Neural cell (in vitro differentiated cells): ENCODE results near the gene RPL38. TPM values are rescaled to one million over a fixed set of nuclear protein-coding genes. Genes with fewer than 3 reads are reported as not detected.

Source experiments
- H2AFZ ChIP-seq: fragments of 200-600, 300-800 bp; sonication (generic), shearing (Covaris generic); 2 replicates; pipeline ENCODE4 v1.6.0; 2014; ENCODE audit warnings: low read depth, mild to moderate bottlenecking, antibody characterized with exemption, low read length, moderate library complexity
- H3F3A ChIP-seq: fragments of 200-600 bp; shearing (Covaris generic); 2 replicates; pipeline ENCODE4 v1.6.1; 2016; ENCODE audit warnings: mild to moderate bottlenecking, moderate library complexity, mixed read lengths, antibody characterized with exemption, low read length; ENCODE audit not compliant: insufficient read depth, poor library complexity, severe bottlenecking
- H3K27ac ChIP-seq: fragments of 200-600, 300-800 bp; sonication (generic), shearing (Covaris generic); 2 replicates; pipeline ENCODE4 v1.5.1; 2014; ENCODE audit warnings: mild to moderate bottlenecking, low read length, moderate library complexity
- H3K27me3 ChIP-seq: fragments of 300-800, 200-600 bp; sonication (generic), shearing (Covaris generic); 2 replicates; pipeline ENCODE4 v1.6.0; 2014; ENCODE audit warnings: mild to moderate bottlenecking, low read depth, low read length, moderate library complexity; ENCODE audit not compliant: insufficient read depth
- H3K36me3 ChIP-seq: fragments of 300-800, 200-600 bp; sonication (generic), shearing (Covaris generic); 2 replicates; pipeline ENCODE4 v1.5.1; 2014; ENCODE audit warnings: mild to moderate bottlenecking, antibody characterized with exemption, low read length, moderate library complexity; ENCODE audit not compliant: insufficient read depth
- H3K4me2 ChIP-seq: fragments of 300-800, 200-600 bp; sonication (generic), shearing (Covaris generic); 2 replicates; pipeline ENCODE4 v1.6.0; 2014; ENCODE audit warnings: mild to moderate bottlenecking, low read length
- H3K4me3 ChIP-seq: fragments of 300-800, 200-600 bp; sonication (generic), shearing (Covaris generic); 2 replicates; pipeline ENCODE4 v1.5.1; 2014; ENCODE audit warnings: mild to moderate bottlenecking, low read length, moderate library complexity
- H3K79me2 ChIP-seq: fragments of 200-600 bp; shearing (Covaris generic); replicated peaks from 2 replicates; pipeline ENCODE4 v1.6.0; 2014; ENCODE audit warnings: mild to moderate bottlenecking, low read length, moderate library complexity; ENCODE audit not compliant: insufficient read depth
- H3K9ac ChIP-seq: fragments of 300-800, 200-600 bp; sonication (generic), shearing (Covaris generic); 2 replicates; pipeline ENCODE4 v1.6.1; 2016; ENCODE audit warnings: mild to moderate bottlenecking, low read length, mixed read lengths
- H3K9me2 ChIP-seq: fragments of 200-600 bp; shearing (Covaris generic); 2 replicates; pipeline ENCODE4 v1.6.1; 2016; ENCODE audit warnings: mild to moderate bottlenecking, low read length, mixed read lengths; ENCODE audit not compliant: insufficient read depth
- H3K9me3 ChIP-seq: fragments of 200-600, 300-800 bp; sonication (generic), shearing (Covaris generic); 2 replicates; pipeline ENCODE4 v1.6.1; 2016; ENCODE audit warnings: mild to moderate bottlenecking, mixed run types, low read length, moderate library complexity, mixed read lengths
- H4K20me1 ChIP-seq: fragments of 200-600 bp; shearing (Covaris generic); 2 replicates; pipeline ENCODE4 v1.6.1; 2016; ENCODE audit warnings: mild to moderate bottlenecking, mixed run types; ENCODE audit not compliant: insufficient read depth
- CTCF ChIP-seq: fragments of 450-650 bp; IDR thresholded peaks from 2 replicates; pipeline ENCODE4 v1.5.1; 2014; ENCODE audit warnings: antibody characterized with exemption, mild to moderate bottlenecking, moderate library complexity; ENCODE audit not compliant: poor library complexity, severe bottlenecking
- EP300 ChIP-seq: fragments of 450-650 bp; conservative IDR thresholded peaks from 2 replicates; pipeline ENCODE4 v1.6.1; 2014; ENCODE audit warnings: antibody characterized with exemption, mild to moderate bottlenecking, moderate library complexity; ENCODE audit not compliant: poor library complexity, severe bottlenecking
- EZH2 ChIP-seq: fragments of 200-600, 300-800 bp; shearing (Covaris generic), sonication (generic); IDR thresholded peaks from 2 replicates; pipeline ENCODE4 v1.6.1; 2014; ENCODE audit warnings: antibody characterized with exemption, low read length, borderline replicate concordance, mild to moderate bottlenecking; ENCODE audit not compliant: insufficient read depth, poor library complexity, severe bottlenecking
- MXI1 ChIP-seq: fragments of 450-650 bp; conservative IDR thresholded peaks from 2 replicates; pipeline ENCODE4 v1.6.1; 2014; ENCODE audit warnings: antibody characterized with exemption, mild to moderate bottlenecking; ENCODE audit not compliant: poor library complexity, severe bottlenecking
- POLR2AphosphoS5 ChIP-seq: IDR thresholded peaks from 2 replicates; pipeline ENCODE4 v1.6.1; 2012
- RAD21 ChIP-seq: fragments of 450-650 bp; conservative IDR thresholded peaks from 2 replicates; pipeline ENCODE4 v1.6.1; 2014; ENCODE audit warnings: antibody characterized with exemption, mild to moderate bottlenecking, moderate library complexity
- REST ChIP-seq: IDR thresholded peaks from 2 replicates; pipeline ENCODE4 v1.6.1; 2012; ENCODE audit warnings: borderline replicate concordance
- SMC3 ChIP-seq: fragments of 450-650 bp; conservative IDR thresholded peaks from 2 replicates; pipeline ENCODE4 v1.6.1; 2014; ENCODE audit warnings: antibody characterized with exemption, mild to moderate bottlenecking, moderate library complexity; ENCODE audit not compliant: poor library complexity
- TAF1 ChIP-seq: IDR thresholded peaks from 2 replicates; pipeline ENCODE4 v1.6.1; 2012; ENCODE audit warnings: low read depth
- polyA plus RNA-seq: library from polyadenylated mRNA; depleted of rRNA; stranded (reverse); fragments of >200 nt; gene quantifications from 2 replicates; pipeline ENCODE4 v1.2.3, GENCODE V29; 2014

Gene RPL38
- polyA plus RNA-seq, 1 donor from 2014 or later = 378 TPM

GRCh38 chr17:74239172-74239571 lies 35.7 kb downstream of the RPL38 start:
- Histone ChIP-seq H3K9me3 (no peaks in the 10 kb centered on the region), H3K27ac (no peak overlapping the region)

GRCh38 chr17:74240618-74241205 lies 37.2 kb downstream of the RPL38 start:
- no peak overlapping the region for H3K27ac ChIP-seq
- H3K9me3 ChIP-seq = no peaks in the 10 kb centered on the region
- no peaks in the 10 kb centered on the region for H3K79me2 ChIP-seq
- no peak overlapping the region for H3K4me3 ChIP-seq
- no peak overlapping the region for H3K4me2 ChIP-seq
- H3K36me3 ChIP-seq = no peaks in the 10 kb centered on the region
- no peak overlapping the region for H2AFZ ChIP-seq
- H4K20me1 ChIP-seq = no peaks in the 10 kb centered on the region
- no peak overlapping the region for H3K9ac ChIP-seq
- no peaks in the 10 kb centered on the region for H3K9me2 ChIP-seq
- peaks cover 12% of the 10 kb centered on the region for H3K27me3 ChIP-seq
- H3F3A ChIP-seq = no peaks in the 10 kb centered on the region
- TF ChIP-seq REST (no peak), MXI1 (no peak), POLR2AphosphoS5 (no peak), EP300 (no peak), EZH2 (no peak)

More at GRCh38 chr17:74239172-74239571, 35.7 kb downstream of the RPL38 start:
- Histone ChIP-seq H3K9me2 (no peaks in the 10 kb centered on the region), H3K27me3 (peaks cover 12% of the 10 kb centered on the region), H3K79me2 (no peaks in the 10 kb centered on the region), H3F3A (no peaks in the 10 kb centered on the region), H4K20me1 (no peaks in the 10 kb centered on the region), H3K9ac (no peak overlapping the region), H3K36me3 (no peaks in the 10 kb centered on the region), H3K4me2 (no peak overlapping the region), H2AFZ (no peak overlapping the region), H3K4me3 (no peak overlapping the region)
- no peak for TF ChIP-seq SMC3
- TF ChIP-seq EZH2 = no peak
- no peak for TF ChIP-seq EP300
- no peak for TF ChIP-seq CTCF
- no peak for TF ChIP-seq RAD21
- TF ChIP-seq MXI1 = no peak
- no peak for TF ChIP-seq TAF1
- no peak for TF ChIP-seq POLR2AphosphoS5
- TF ChIP-seq REST = no peak
